Fibroblast of lung (primary cell): ENCODE results near the gene RASIP1. TPM values are rescaled to one million over a fixed set of nuclear protein-coding genes. Genes with fewer than 3 reads are reported as not detected.
"Not testable (repeated sequence)": the region's sequence is repeated elsewhere in the genome, so short reads cannot be mapped to it uniquely, and the experiment has no call there.

Experiments
- DNase-seq, 2 donors: peaks; one replicate each; pipeline versions ENCODE4 v3.0.0 to v3.0.0-alpha.2; 2010; ENCODE audit warnings: low read depth in 2 of 2
- H2AFZ ChIP-seq: 2 replicates; pipeline ENCODE4 v1.5.1; 2012; ENCODE audit warnings: low read length, control low read depth, inconsistent platforms
- H3K27ac ChIP-seq: 2 replicates; pipeline ENCODE4 v1.5.1; 2011; ENCODE audit warnings: low read length, control low read depth; ENCODE audit not compliant: insufficient read depth
- H3K27me3 ChIP-seq: 2 replicates; pipeline ENCODE4 v1.5.1; 2011; ENCODE audit warnings: mild to moderate bottlenecking, low read length; ENCODE audit not compliant: control insufficient read depth, insufficient read depth
- H3K36me3 ChIP-seq: 2 replicates; pipeline ENCODE4 v1.5.1; 2011; ENCODE audit warnings: low read length; ENCODE audit not compliant: control insufficient read depth, insufficient read depth
- H3K4me1 ChIP-seq: 2 replicates; pipeline ENCODE4 v1.5.1; 2011; ENCODE audit warnings: low read length; ENCODE audit not compliant: control insufficient read depth, insufficient read depth; ENCODE audit errors: extremely low read depth
- H3K4me2 ChIP-seq: 2 replicates; pipeline ENCODE4 v1.5.1; 2011; ENCODE audit warnings: low read length, control low read depth; ENCODE audit not compliant: insufficient read depth; ENCODE audit errors: extremely low read depth
- H3K4me3 ChIP-seq, 4 experiments: fragments of 200-600 bp in 1 of 4; sonication (generic) in 1 of 4; replicated peaks in 1 of 4; 2 replicates each; pipeline ENCODE4 v1.5.1; 2011 to 2016; ENCODE audit warnings: low read length in 4 of 4, low read depth in 3 of 4, mild to moderate bottlenecking in 3 of 4, control low read depth in 2 of 4, inconsistent platforms in 1 of 4, mixed read lengths in 1 of 4; ENCODE audit not compliant: insufficient read depth in 1 of 4; ENCODE audit errors: control extremely low read depth in 1 of 4
- H3K79me2 ChIP-seq: 2 replicates; pipeline ENCODE4 v1.5.1; 2012; ENCODE audit warnings: mild to moderate bottlenecking, low read length, inconsistent platforms; ENCODE audit not compliant: control insufficient read depth, insufficient read depth
- H3K9ac ChIP-seq: 2 replicates; pipeline ENCODE4 v1.5.1; 2011; ENCODE audit warnings: mild to moderate bottlenecking, low read length, control low read depth; ENCODE audit not compliant: insufficient read depth
- H3K9me3 ChIP-seq: 2 replicates; pipeline ENCODE4 v1.5.1; 2012; ENCODE audit warnings: low read depth, low read length; ENCODE audit not compliant: control insufficient read depth, insufficient read depth
- H4K20me1 ChIP-seq: 2 replicates; pipeline ENCODE4 v1.5.1; 2011; ENCODE audit warnings: low read length; ENCODE audit not compliant: control insufficient read depth, insufficient read depth; ENCODE audit errors: extremely low read depth
- EZH2 ChIP-seq: IDR thresholded peaks from 2 replicates; pipeline ENCODE4 v1.5.1; 2012; ENCODE audit warnings: low read length, control low read depth, mild to moderate bottlenecking; ENCODE audit errors: missing control alignments
- polyA plus RNA-seq, 2 donors: library from polyadenylated mRNA; depleted of rRNA in 1 of 2; stranded (reverse) in 1 of 2; unstranded in 1 of 2; fragments of >200 nt; gene quantifications; 2 replicates each; pipeline ENCODE4 v1.2.1, GENCODE V29; 2011 to 2012; ENCODE audit warnings: missing spikeins in 1 of 2
- total RNA-seq: library from RNA; depleted of rRNA; stranded (reverse); fragments of >200 nt; gene quantifications from 2 replicates; pipeline ENCODE4 v1.2.1, GENCODE V29; 2014
- TF ChIP-seq, protein P1 (sequence below), 2 donors: IDR thresholded peaks in 1 of 2; conservative IDR thresholded peaks in 1 of 2; 1 replicate in 1 of 2; 2 replicates in 1 of 2; pipeline ENCODE4 v1.5.1; 2011 to 2012; ENCODE audit warnings: low read length in 2 of 2, control low read depth in 1 of 2, inconsistent platforms in 1 of 2, low read depth in 1 of 2, mild to moderate bottlenecking in 1 of 2

The RASIP1 gene
- total and polyA plus RNA-seq, 2 donors (not counting 1 experiment from before 2014, with no cell fraction given), result 0.99 to 1.6 TPM

DNA sequence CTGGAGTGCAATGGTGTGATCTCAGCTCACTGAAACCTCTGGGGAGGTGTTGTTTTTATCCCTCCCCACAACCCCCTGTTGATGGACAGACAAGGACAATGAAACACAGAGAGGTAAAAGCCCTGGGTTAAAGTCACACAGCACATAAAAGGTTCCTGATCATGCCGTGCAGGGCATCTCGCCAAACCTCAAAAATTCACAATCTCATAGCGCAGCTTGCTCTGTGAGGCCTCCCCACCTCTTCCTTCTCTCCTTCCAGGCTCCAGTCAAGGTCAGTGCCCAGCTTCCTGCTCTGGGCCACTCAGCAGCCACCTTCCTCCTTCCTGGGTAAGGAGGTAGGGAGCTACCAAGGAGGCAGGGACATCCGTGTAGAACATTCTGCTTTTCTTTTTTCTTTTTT, 42.4 kb downstream of the RASIP1 start:
- H2AFZ ChIP-seq, result no peak overlapping the region
- peaks cover 2% of the 10 kb centered on the region for H3K4me1 ChIP-seq
- H3K9me3 ChIP-seq, result no peaks in the 10 kb centered on the region
- no peaks in the 10 kb centered on the region for H3K36me3 ChIP-seq
- DNase-seq, result peak; percentile 63 to 74
- H3K27me3 ChIP-seq, result no peaks in the 10 kb centered on the region
- H3K9ac ChIP-seq, result no peak overlapping the region
- no peaks in the 10 kb centered on the region for H3K79me2 ChIP-seq
- H3K4me2 ChIP-seq, result no peak overlapping the region
- no peak for TF ChIP-seq EZH2
- TF ChIP-seq, protein P1, sequence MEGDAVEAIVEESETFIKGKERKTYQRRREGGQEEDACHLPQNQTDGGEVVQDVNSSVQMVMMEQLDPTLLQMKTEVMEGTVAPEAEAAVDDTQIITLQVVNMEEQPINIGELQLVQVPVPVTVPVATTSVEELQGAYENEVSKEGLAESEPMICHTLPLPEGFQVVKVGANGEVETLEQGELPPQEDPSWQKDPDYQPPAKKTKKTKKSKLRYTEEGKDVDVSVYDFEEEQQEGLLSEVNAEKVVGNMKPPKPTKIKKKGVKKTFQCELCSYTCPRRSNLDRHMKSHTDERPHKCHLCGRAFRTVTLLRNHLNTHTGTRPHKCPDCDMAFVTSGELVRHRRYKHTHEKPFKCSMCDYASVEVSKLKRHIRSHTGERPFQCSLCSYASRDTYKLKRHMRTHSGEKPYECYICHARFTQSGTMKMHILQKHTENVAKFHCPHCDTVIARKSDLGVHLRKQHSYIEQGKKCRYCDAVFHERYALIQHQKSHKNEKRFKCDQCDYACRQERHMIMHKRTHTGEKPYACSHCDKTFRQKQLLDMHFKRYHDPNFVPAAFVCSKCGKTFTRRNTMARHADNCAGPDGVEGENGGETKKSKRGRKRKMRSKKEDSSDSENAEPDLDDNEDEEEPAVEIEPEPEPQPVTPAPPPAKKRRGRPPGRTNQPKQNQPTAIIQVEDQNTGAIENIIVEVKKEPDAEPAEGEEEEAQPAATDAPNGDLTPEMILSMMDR (conservative IDR thresholded peaks at IDR 0.05 in 1 of 2, IDR thresholded peaks at IDR 0.05 in 1 of 2; ENCODE audit: low read depth in 1 of 2, low read length in 2 of 2), result no peak
- no peak overlapping the region for H3K27ac ChIP-seq
- H4K20me1 ChIP-seq, result no peaks in the 10 kb centered on the region
- no peak overlapping the region for H3K4me3 ChIP-seq

- Histone ChIP-seq H3K4me2 (peak overlapping the region; percentile 51), H3K4me1 (peaks cover 2% of the 10 kb centered on the region), H3K4me3 (no peak overlapping the region)
Observed at GRCh38 chr19:48696353-48697010, 43.9 kb downstream of the RASIP1 start.

DNA sequence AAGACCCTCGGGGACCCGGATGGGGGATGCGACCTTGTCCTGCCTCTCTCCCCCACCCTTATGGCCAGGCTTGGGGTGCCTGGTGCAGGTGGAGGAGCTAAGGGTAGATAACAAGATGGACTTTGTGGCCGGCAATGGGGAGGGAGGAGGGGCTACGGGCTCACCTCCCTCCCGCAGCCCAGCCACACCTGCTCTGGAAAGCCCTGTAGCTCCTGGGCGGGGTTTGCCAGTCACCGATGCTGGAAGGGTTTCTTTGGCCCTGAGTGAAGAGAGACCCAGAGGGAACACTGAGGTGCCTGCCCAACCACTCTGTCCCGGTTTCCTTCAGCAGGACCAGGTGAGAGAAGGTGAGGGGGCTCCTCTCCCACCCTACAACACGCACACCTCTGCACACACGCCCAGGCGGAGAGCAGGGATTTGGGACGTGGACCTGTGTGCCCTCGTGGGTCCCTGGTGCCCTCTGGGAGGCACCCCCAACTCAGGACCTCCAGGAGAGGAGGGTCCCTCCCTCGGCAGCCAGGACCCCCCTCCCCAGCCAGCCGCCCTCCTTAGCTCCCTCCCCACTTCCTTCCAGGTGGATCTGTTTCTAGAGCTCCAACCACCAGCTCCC, 44.6 kb downstream of the RASIP1 start, which contains the start of gene FUT2:
TSS of gene FUT2 (plus strand) at position 229 of the 610 bp plus-strand sequence. CDS start 6,986 bp downstream, outside the sequence.
- no peak within 1 kb of the TSS for H3K27ac ChIP-seq
- H2AFZ ChIP-seq, result no peak within 1 kb of the TSS
- peak within 1 kb of the TSS; percentile 7 for H3K9ac ChIP-seq
- H3K36me3 ChIP-seq, result no peaks in the 10 kb centered on the region
- no peaks in the 10 kb centered on the region for H3K79me2 ChIP-seq
- no peaks in the 10 kb centered on the region for H3K9me3 ChIP-seq
- peaks cover 2% of the 10 kb centered on the region for H3K4me1 ChIP-seq
- H3K4me3 ChIP-seq, result no peak within 1 kb of the TSS
- H4K20me1 ChIP-seq, result no peaks in the 10 kb centered on the region
- TF ChIP-seq, protein P1 (conservative IDR thresholded peaks at IDR 0.05 in 1 of 2, IDR thresholded peaks at IDR 0.05 in 1 of 2; ENCODE audit: low read depth in 1 of 2, low read length in 2 of 2), result no peak
- no peak for TF ChIP-seq EZH2
- DNase-seq, result no peak
- no peaks in the 10 kb centered on the region for H3K27me3 ChIP-seq
- peak within 1 kb of the TSS; percentile 51 for H3K4me2 ChIP-seq

More at GRCh38 chr19:48696353-48697010, 43.9 kb downstream of the RASIP1 start:
- H3K9me3 ChIP-seq, result no peaks in the 10 kb centered on the region
- no peaks in the 10 kb centered on the region for H3K79me2 ChIP-seq
- TF ChIP-seq EZH2, result no peak
- TF ChIP-seq, protein P1 (conservative IDR thresholded peaks at IDR 0.05 in 1 of 2, IDR thresholded peaks at IDR 0.05 in 1 of 2; ENCODE audit: low read depth in 1 of 2, low read length in 2 of 2), result no peak
- H4K20me1 ChIP-seq, result no peaks in the 10 kb centered on the region
- H3K36me3 ChIP-seq, result no peaks in the 10 kb centered on the region
- H3K9ac ChIP-seq, result peak overlapping the region; percentile 7
- no peak overlapping the region for H3K27ac ChIP-seq
- no peak for DNase-seq
- no peaks in the 10 kb centered on the region for H3K27me3 ChIP-seq
- H2AFZ ChIP-seq, result no peak overlapping the region

DNA sequence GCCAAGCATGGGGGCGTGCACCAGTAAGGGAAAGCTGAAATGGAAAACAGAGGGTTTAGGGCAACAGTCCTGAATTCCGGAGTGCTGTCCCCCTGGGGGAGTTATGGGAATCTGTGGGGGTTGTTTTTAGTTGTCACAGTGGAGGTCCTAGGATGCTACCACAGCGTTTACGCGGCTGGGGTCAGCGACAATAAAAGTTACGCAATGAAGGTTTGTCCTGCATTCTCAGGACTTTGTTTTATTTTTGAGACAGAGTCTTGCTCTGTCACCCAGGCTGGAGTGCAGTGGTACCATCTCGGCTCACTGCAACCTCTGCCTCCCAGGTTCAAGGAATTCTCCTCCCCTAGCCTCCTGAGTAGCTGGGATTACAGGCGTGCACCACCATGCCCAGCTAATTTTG, 46.8 kb downstream of the RASIP1 start:
- not testable (repeated sequence) for H3K9ac ChIP-seq, H2AFZ ChIP-seq, DNase-seq, H3K79me2 ChIP-seq, H3K9me3 ChIP-seq, H3K4me2 ChIP-seq, H3K4me1 ChIP-seq, H3K27me3 ChIP-seq, H3K4me3 ChIP-seq, H3K36me3 ChIP-seq, H3K27ac ChIP-seq, H4K20me1 ChIP-seq
